OCI-LY7 (cell line): ENCODE data around the gene SERPINA12.

Experiments
- EZH2phosphoT487 ChIP-seq: fragments of 200-600 bp; sonication (generic); IDR thresholded peaks from 2 replicates; pipeline ENCODE4 v1.6.1; 2018; ENCODE audit warnings: low read depth, borderline replicate concordance, mild to moderate bottlenecking, mixed run types, antibody characterized with exemption, low read length, moderate library complexity, mixed read lengths
- TF ChIP-seq, protein P1 (sequence below): fragments of 200-600 bp; sonication (generic); conservative IDR thresholded peaks from 2 replicates; pipeline ENCODE4 v1.5.1; 2014; ENCODE audit warnings: mild to moderate bottlenecking, antibody characterized with exemption, low read length, moderate library complexity, mixed read lengths

DNA sequence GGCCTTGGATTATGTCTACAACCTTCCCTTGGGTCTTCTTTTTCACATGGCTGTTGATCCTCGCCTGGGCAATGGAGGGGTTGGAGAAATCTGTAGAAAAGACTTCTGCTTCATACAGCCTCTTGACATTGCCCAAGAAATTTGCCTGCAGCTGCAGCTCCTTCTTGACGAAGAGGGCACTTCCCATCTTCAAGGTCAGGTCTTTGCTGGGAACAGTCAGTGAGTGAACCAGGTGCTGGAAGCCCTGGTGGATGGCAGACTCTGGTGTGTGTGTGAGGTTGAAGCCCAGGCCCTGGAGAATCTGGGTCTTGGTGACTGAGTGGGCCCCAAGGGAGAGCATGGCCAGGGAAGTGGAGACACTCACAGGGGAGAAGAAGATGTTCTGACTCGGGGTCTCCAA is 40.0 kb downstream of the SERPINA12 start:
- TF ChIP-seq, protein P1, sequence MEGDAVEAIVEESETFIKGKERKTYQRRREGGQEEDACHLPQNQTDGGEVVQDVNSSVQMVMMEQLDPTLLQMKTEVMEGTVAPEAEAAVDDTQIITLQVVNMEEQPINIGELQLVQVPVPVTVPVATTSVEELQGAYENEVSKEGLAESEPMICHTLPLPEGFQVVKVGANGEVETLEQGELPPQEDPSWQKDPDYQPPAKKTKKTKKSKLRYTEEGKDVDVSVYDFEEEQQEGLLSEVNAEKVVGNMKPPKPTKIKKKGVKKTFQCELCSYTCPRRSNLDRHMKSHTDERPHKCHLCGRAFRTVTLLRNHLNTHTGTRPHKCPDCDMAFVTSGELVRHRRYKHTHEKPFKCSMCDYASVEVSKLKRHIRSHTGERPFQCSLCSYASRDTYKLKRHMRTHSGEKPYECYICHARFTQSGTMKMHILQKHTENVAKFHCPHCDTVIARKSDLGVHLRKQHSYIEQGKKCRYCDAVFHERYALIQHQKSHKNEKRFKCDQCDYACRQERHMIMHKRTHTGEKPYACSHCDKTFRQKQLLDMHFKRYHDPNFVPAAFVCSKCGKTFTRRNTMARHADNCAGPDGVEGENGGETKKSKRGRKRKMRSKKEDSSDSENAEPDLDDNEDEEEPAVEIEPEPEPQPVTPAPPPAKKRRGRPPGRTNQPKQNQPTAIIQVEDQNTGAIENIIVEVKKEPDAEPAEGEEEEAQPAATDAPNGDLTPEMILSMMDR = no peak
- TF ChIP-seq EZH2phosphoT487 = no peak
